ENCODE data around the gene GTF2A1L.
"Not testable (repeated sequence)": the region's sequence is repeated elsewhere in the genome, so short reads cannot be mapped to it uniquely, and the experiment has no call there.

Gene GTF2A1L, protein sequence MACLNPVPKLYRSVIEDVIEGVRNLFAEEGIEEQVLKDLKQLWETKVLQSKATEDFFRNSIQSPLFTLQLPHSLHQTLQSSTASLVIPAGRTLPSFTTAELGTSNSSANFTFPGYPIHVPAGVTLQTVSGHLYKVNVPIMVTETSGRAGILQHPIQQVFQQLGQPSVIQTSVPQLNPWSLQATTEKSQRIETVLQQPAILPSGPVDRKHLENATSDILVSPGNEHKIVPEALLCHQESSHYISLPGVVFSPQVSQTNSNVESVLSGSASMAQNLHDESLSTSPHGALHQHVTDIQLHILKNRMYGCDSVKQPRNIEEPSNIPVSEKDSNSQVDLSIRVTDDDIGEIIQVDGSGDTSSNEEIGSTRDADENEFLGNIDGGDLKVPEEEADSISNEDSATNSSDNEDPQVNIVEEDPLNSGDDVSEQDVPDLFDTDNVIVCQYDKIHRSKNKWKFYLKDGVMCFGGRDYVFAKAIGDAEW

DNA sequence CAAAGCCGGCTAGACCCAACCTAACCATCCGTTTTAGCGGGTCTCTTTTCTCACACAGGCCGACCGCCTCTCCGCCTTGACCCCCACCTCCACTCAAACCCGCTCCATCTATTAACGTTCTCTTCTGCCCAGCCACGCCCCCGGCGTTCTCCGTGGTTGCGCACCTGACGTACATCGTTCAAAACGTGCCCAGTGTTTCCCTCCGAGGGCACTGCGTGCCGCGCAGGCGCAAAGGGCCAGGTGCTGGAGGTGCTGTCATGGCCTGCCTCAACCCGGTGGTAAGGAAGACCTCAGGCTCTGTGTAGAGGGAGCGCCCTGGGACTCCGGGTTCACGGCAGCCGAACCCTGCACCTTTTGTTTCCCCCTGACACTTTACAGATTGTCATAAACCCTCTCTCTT is at the start of gene GTF2A1L:
GTF2A1L (plus strand) TSS at position 239 of the 400 bp plus-strand sequence; CDS start at position 258, 19 bp downstream.
- DNase-seq: peak; percentile 16

GRCh38 chr2:48568547-48568946 is 49.1 kb upstream of the GTF2A1L start:
- DNase-seq: no peak

GRCh38 chr2:48569433-48569832 is 48.2 kb upstream of the GTF2A1L start:
- no peak for DNase-seq

GRCh38 chr2:48572816-48573215 is 44.8 kb upstream of the GTF2A1L start:
- no peak for DNase-seq

GRCh38 chr2:48574353-48575287 is 43.0 kb upstream of the GTF2A1L start:
- no peak for DNase-seq

- DNase-seq: no peak
Measured at GRCh38 chr2:48578313-48578712, 39.3 kb upstream of the GTF2A1L start.

- no peak for DNase-seq
Measured at GRCh38 chr2:48583961-48584360, 33.7 kb upstream of the GTF2A1L start.

DNA sequence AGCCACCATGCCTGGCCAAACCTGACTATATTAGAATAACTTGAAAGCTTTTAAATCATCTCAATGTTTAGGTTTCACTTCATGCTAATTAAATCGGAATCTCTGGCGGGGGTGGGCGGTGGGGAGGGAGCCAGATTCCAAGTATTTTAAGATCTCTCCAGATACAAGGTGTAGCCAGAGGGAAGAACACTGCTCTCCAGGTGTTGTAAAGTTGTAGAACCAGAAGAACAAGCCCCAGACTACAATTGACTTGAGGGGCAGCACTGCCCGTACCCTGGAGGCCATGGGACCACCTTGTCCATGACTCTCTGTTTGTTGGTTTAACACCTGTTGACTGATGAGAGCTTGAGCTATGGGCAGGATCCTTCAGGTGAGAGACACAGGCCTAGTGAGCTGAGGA is 33.1 kb upstream of the GTF2A1L start:
- DNase-seq: no peak

DNA sequence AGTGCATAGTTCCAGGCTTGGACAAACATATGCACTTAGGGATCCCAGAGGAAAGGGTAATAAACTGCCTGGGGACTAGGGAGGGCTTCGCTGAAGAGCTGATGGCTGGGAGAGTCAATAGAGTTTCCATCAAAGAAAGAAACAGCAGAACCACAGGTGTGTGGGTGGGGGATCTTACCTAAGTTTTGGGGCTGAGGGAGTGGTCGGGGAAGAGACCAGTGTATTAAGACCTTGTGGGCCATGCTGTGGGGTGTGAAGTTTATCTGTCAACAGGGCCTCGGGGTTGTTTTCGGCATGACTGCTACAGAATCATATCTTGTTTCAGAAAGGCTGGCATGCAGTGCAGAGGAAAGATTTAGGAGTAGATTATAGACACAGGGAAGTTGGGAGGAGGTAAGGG is 31.2 kb upstream of the GTF2A1L start:
- no peak for DNase-seq

DNA sequence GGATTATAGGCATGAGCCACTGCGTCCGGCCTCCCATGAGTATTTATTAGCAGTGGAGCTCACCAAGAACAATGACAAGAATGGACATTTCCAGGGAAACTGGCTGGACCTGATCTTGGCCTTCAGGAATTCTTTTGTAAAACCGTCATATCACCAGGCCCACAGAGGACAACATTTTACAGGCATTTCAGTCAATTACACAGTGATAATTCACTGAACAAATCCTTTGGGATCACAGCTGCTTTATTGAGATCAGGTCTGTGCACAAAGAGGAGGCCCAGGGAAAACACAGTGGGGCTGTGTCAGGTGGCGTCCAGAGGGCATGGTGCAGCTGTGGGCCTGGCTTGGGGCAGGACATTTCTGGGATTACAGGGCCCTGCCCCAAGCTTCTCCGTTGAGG is 30.1 kb upstream of the GTF2A1L start:
- no peak for DNase-seq

DNA sequence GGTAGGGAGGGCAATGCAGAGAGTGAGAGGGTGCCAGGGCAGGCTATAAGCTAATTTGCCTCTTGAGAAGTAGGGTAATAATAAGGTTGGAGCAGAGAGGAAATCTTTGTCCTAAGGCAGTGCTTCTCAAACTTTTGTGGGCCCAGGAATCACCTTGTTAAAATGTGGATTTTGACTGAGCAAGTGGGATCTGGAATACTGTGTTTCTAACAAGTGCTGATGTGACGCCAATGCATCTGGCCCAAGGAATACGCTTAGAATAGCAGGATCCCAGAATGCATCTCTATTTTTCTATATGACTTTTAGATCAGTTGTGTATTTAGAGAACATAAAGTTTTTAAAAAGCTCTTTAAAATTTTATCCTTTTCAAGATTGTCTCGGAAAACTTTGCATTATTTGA is 29.7 kb upstream of the GTF2A1L start:
- no peak for DNase-seq

GRCh38 chr2:48588745-48589144 is 28.9 kb upstream of the GTF2A1L start:
- no peak for DNase-seq

DNA sequence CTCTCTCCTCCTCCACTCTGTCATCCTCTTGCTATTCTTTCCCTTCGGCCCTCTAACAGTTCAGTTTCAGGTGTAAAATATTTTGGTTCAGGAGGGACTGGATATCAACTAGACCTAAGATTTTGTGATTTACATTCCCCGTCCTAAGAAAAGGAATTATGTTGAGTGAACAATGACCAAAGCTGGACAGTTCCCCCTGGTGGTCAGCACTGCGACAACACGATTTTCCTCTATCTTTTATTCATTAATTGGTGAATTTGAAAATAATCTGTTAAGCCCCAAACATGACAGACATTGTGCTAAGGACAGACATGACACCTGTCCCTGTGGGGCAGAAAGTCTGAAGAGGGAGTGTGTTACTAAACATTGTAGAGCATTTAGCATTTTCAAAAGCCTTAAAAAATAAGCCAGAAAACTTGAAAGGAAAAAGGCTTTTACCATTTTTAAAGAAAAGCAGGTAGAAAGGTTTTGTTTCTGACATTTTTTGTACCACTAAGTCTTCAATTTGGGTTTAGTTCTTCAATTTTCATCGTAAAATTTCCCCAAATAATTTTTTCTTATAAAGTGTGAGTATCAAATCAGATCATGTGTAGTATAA is 28.4 kb upstream of the GTF2A1L start:
- no peak for DNase-seq

GRCh38 chr2:48590017-48590416 is 27.6 kb upstream of the GTF2A1L start:
- DNase-seq: no peak

DNA sequence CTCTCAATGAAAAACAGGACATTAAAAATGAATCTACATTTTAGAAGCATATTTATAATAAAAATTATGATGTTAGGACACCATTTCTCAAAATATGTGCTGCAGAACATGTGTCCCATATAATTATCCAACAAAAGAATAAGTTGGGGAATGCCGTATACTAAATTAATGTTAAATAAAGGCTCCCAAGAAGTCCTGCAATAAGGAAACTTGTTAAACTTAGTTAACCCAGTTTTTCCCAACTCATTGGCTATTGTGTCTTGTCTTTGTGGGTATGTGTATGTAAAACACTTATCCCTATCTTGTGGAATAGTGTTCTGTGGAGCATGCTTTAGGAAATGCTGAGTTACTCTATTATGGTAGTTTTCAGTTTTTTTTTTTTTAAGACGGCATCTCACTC is 25.6 kb upstream of the GTF2A1L start:
- no peak for DNase-seq

- DNase-seq: not testable (repeated sequence)
Measured at GRCh38 chr2:48596751-48597150, 20.9 kb upstream of the GTF2A1L start.

GRCh38 chr2:48597492-48597891 is 20.2 kb upstream of the GTF2A1L start:
- no peak for DNase-seq

DNA sequence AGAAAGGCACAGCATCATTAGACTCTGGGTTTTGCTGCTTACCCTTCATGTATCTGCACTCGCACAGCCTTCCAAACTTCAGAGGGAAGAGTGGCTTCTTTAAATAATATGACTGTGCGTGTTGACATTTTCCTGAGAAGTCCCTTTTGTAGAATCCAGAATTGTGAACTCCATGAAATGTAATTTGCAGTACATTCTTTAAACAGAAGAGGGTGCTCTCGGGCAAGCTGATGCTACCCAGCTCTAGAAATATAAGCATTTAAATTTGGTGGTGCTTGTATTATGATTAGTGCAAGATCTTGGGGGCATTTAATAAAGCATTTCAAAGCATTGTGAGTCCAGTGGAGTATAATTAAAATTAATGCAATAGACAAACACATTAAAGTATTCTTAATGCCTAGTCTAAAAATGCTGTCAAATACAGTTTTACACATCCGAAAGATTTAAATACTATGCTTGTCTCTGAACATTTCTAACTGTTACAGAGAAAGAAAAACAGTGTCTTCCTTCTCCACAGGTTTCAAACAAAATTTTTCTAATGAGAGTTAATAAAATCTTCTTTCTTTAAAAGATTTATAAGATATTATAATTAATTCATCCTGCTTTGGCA is 17.3 kb upstream of the GTF2A1L start:
- peak; percentile 16 for DNase-seq

- DNase-seq: no peak
Measured at GRCh38 chr2:48600917-48601316, 16.7 kb upstream of the GTF2A1L start.

- no peak for DNase-seq
Measured at GRCh38 chr2:48601349-48601748, 16.3 kb upstream of the GTF2A1L start.

- no peak for DNase-seq
Measured at GRCh38 chr2:48605482-48606175, 12.0 kb upstream of the GTF2A1L start.

DNA sequence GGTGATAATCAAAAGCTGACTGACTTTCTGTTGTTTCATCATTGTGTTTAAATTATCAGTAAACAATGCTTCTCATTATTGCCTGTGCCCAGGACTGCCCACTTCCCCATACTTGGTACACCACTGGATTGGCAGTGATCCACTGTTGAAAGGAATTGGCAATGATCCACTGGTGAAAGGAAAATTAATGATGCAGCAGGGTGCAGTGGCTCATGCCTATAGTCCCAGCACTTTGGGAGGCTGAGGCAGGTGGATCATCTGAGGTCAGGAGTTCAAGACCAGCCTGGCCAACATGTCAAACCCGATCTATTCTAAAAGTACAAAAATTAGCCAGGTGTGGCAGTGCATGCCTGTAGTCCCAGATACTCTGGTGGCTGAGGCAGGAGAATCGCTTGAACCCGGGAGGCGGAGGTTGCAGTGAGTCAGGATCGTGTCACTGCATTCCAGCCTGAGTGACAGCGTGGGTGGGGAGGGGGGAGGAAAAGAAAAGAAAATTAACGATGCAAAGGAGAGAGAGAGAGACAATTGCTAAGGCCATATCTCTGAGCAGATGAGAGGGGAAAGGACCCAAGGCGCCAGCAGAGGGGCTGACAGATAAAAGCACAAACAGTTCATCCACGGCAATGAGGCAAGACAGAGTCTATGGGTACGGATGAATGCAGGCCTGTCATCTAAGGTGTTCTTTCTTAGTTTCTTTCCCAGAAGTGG is 10.2 kb upstream of the GTF2A1L start:
- DNase-seq: no peak

All from NCI-H2029 (cell line).